Measurements from ENCODE around the gene NFAM1.

Gene NFAM1

GRCh38 chr22:42334875-42335512 is 97.2 kb downstream of the NFAM1 start:
- DNase-seq (ENCODE audit: low spot score): no peak

DNA sequence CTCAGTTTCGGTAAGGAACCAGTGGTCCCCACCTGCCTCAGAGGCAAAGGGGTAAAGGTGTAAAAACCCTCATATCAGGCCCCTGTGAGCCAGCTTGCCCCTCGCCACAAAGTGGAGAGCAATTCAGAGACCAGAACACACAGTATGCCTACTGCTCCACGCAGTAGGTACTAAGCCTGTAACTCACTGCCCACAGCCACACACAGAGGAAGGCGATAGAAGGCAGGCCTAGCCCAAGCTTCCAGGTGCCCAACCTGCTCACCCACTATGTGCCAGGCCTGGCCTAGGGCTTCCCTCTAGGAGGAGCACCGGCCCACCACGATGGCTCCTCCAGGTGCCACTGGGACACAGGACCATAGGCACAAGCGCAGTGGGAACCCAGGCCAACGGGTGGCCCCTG is 98.7 kb downstream of the NFAM1 start:
- DNase-seq (ENCODE audit: low spot score): no peak

GRCh38 chr22:42332089-42332488 is 100.1 kb downstream of the NFAM1 start:
- DNase-seq (ENCODE audit: low spot score): no peak

- no peak for DNase-seq (ENCODE audit: low spot score)
Measured at GRCh38 chr22:42331014-42331413, 101.2 kb downstream of the NFAM1 start.
